GM12878 (cell line): Measurements from ENCODE around the gene FBXL15. TPM values are rescaled to one million over a fixed set of nuclear protein-coding genes. Genes with fewer than 3 reads are reported as not detected.

Source experiments
- BACH1 ChIP-seq: fragments of 450-650 bp; IDR thresholded peaks from 2 replicates; pipeline ENCODE4 v1.6.1; 2017; ENCODE audit warnings: mild to moderate bottlenecking, borderline replicate concordance
- BCL11A ChIP-seq: IDR thresholded peaks from 2 replicates; pipeline ENCODE4 v1.6.1; 2011; ENCODE audit warnings: low read depth, low read length
- BHLHE40 ChIP-seq, 2 experiments: fragments of 450-650 bp in 1 of 2; IDR thresholded peaks; 2 replicates each; pipeline ENCODE4 v1.6.1; 2011 to 2017; ENCODE audit warnings: low read depth in 2 of 2, borderline replicate concordance in 1 of 2, improper control_type of control experiment in 1 of 2, low read length in 1 of 2, mild to moderate bottlenecking in 1 of 2
- CBX3 ChIP-seq: fragments of 200-600 bp; sonication (generic); IDR thresholded peaks from 2 replicates; pipeline ENCODE4 v1.6.1; 2016; ENCODE audit warnings: low read depth, borderline replicate concordance
- CHD4 ChIP-seq: fragments of 200-600 bp; sonication (generic); IDR thresholded peaks from 2 replicates; pipeline ENCODE4 v1.6.1; 2016; ENCODE audit warnings: mild to moderate bottlenecking
- FOS ChIP-seq: IDR thresholded peaks from 3 replicates; pipeline ENCODE4 v1.6.1; 2011; ENCODE audit warnings: borderline replicate concordance; ENCODE audit not compliant: insufficient read length; ENCODE audit errors: extremely low read depth
- GABPA ChIP-seq: IDR thresholded peaks from 2 replicates; pipeline ENCODE4 v1.6.1; 2014; ENCODE audit warnings: antibody characterized with exemption, low read depth, mild to moderate bottlenecking, inconsistent platforms
- JUNB ChIP-seq: IDR thresholded peaks from 2 replicates; pipeline ENCODE4 v1.6.1; 2016; ENCODE audit warnings: antibody characterized with exemption, mild to moderate bottlenecking
- MAX ChIP-seq: IDR thresholded peaks from 2 replicates; pipeline ENCODE4 v1.6.1; 2012; ENCODE audit warnings: low read depth, low read length, improper control_type of control experiment
- NBN ChIP-seq: fragments of 450-650 bp; IDR thresholded peaks from 2 replicates; pipeline ENCODE4 v1.6.1; 2016
- NRF1 ChIP-seq: conservative IDR thresholded peaks from 2 replicates; pipeline ENCODE4 v1.6.1; 2011; ENCODE audit warnings: mild to moderate bottlenecking, low read depth, low read length, improper control_type of control experiment
- POLR2A ChIP-seq: IDR thresholded peaks from 2 replicates; pipeline ENCODE4 v1.6.1; 2011; ENCODE audit warnings: low read depth, mild to moderate bottlenecking, low read length
- RB1 ChIP-seq: fragments of 450-650 bp; formaldehyde crosslinking; IDR thresholded peaks from 2 replicates; pipeline ENCODE4 v1.6.1; 2017; ENCODE audit warnings: mild to moderate bottlenecking, borderline replicate concordance
- RFX5 ChIP-seq: IDR thresholded peaks from 2 replicates; pipeline ENCODE4 v1.6.1; 2011; ENCODE audit warnings: low read depth, low read length, improper control_type of control experiment
- SMAD5 ChIP-seq: IDR thresholded peaks from 2 replicates; pipeline ENCODE4 v1.6.1; 2016; ENCODE audit warnings: antibody characterized with exemption, low read depth
- SRF ChIP-seq, 2 experiments: IDR thresholded peaks; 2 replicates each; pipeline ENCODE4 v1.6.1; 2011; ENCODE audit warnings: low read depth in 2 of 2, low read length in 2 of 2, mild to moderate bottlenecking in 1 of 2, moderate library complexity in 1 of 2
- USF1 ChIP-seq: IDR thresholded peaks from 2 replicates; pipeline ENCODE4 v1.6.1; 2011; ENCODE audit warnings: borderline replicate concordance, low read depth, mild to moderate bottlenecking, moderate library complexity, mixed read lengths, low read length; ENCODE audit not compliant: insufficient read depth; ENCODE audit errors: extremely low read length
- ZNF217 ChIP-seq: fragments of 450-650 bp; IDR thresholded peaks from 2 replicates; pipeline ENCODE4 v1.6.1; 2017; ENCODE audit warnings: antibody characterized with exemption, mild to moderate bottlenecking
- polyA plus RNA-seq, 11 experiments: library from polyadenylated mRNA; depleted of rRNA in 4 of 11; unstranded in 6 of 11; stranded (reverse) in 5 of 11; fragments of >200 nt; fragmentation: Nextera tagmentation in 4 of 11; fragmentation: Illumina TruSeq in 1 of 11; extraction: Ambion mirVana in 4 of 11; extraction: Trizol in 1 of 11; gene quantifications; 1 replicate in 1 of 11; 2 replicates in 10 of 11; pipeline versions ENCODE4 v1.2.1 to v1.2.3, GENCODE V29; 2011 to 2016; ENCODE audit warnings: inconsistent platforms in 2 of 11, missing spikeins in 2 of 11, low read depth in 1 of 11
- total RNA-seq, 4 experiments: library from RNA; depleted of rRNA in 3 of 4; stranded (reverse); fragments of >200 nt in 3 of 4; fragmentation: Illumina TruSeq in 1 of 4; extraction: Trizol in 1 of 4; gene quantifications; 2 replicates each; pipeline versions ENCODE4 v1.2.1 to v1.2.3, GENCODE V29; 2013 to 2021
- TF ChIP-seq, protein P1 (sequence below): IDR thresholded peaks from 2 replicates; pipeline ENCODE4 v1.6.1; 2012; ENCODE audit warnings: low read depth, low read length, improper control_type of control experiment
- TF ChIP-seq, protein P2 (sequence below), 3 experiments: IDR thresholded peaks in 2 of 3; conservative IDR thresholded peaks in 1 of 3; 2 replicates each; pipeline ENCODE4 v1.5.1; 2011; ENCODE audit warnings: low read depth in 3 of 3, low read length in 3 of 3, mild to moderate bottlenecking in 3 of 3, control low read depth in 2 of 3, moderate library complexity in 2 of 3, inconsistent platforms in 1 of 3, mixed read lengths in 1 of 3; ENCODE audit not compliant: control insufficient read depth in 2 of 3, insufficient read depth in 1 of 3; ENCODE audit errors: extremely low read depth in 1 of 3
- TF ChIP-seq, protein P3 (sequence below): fragments of 450-650 bp; IDR thresholded peaks from 2 replicates; pipeline ENCODE4 v1.6.1; 2017; ENCODE audit warnings: mild to moderate bottlenecking, moderate library complexity

Gene FBXL15
- total and polyA plus RNA-seq, 10 of the 15 experiments (the other 5 are each of a cell fraction or from before 2014, with no cell fraction given), result 0.13 to 21.3 (median 7.9) TPM

DNA sequence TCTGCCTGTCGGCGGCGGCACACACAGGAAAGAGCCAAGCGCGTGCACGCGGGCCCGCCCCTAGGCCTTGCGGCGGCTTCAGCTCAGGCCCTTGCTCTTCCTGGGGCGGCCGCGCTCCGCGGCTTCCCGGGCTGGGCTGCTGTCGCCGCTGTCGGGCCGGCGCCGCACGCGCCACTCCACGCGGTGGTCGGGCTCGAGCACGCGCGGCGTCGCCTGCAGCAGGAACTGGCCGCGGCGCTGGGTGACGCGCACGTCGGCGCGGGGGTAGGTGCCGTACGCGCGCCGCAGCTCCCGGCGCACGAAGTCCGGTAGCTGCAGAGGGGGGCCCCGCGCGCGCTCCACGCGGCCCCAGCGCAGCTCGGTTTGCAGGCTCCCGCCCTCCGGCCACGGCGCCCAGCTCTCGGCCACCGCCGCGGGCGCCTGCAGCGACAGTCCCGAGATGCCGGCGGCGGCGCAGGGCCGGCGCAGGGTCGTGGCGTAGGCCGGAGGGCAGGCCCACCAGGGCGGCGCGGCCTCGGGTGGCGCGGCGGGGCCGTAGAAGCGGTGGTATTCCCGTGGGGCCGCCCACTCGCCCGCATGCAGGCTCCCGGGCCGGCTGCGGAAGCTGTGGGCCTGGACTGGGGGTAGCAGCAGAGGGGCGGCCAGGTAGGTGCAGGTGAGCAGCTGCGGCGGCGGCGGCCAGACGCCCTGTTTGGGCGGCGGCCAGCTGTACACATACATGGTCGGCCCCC lies 29.9 kb downstream of the FBXL15 start (continued):
- TF ChIP-seq, protein P1, sequence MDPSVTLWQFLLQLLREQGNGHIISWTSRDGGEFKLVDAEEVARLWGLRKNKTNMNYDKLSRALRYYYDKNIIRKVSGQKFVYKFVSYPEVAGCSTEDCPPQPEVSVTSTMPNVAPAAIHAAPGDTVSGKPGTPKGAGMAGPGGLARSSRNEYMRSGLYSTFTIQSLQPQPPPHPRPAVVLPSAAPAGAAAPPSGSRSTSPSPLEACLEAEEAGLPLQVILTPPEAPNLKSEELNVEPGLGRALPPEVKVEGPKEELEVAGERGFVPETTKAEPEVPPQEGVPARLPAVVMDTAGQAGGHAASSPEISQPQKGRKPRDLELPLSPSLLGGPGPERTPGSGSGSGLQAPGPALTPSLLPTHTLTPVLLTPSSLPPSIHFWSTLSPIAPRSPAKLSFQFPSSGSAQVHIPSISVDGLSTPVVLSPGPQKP, result 0 out of 2 replicates have a peak, but pooled peaks have one; percentile 16
- TF ChIP-seq FOS (no peak), CBX3 (no peak), SRF (IDR thresholded peaks at IDR 0.05; ENCODE audit: low read depth in 2 of 2, low read length in 2 of 2) (no peak), NRF1 (0 out of 2 replicates have a peak, but pooled peaks have one; percentile 29), ZNF217 (0 out of 2 replicates have a peak, but pooled peaks have one; percentile 70), BACH1 (peak; percentile 91), BCL11A (no peak), CHD4 (no peak), NBN (no peak), RB1 (peak; percentile 74; the same call in 1 of the 2 replicates), USF1 (no peak), MAX (peak; percentile 84), JUNB (no peak), POLR2A (peak; percentile 79), RFX5 (no peak), BHLHE40 (IDR thresholded peaks at IDR 0.05; ENCODE audit: borderline replicate concordance in 1 of 2, low read depth in 2 of 2, low read length in 1 of 2) (peak; percentile 87 to 96), SMAD5 (no peak; the same call in 1 of the 2 replicates), GABPA (no peak)
- TF ChIP-seq, protein P2, sequence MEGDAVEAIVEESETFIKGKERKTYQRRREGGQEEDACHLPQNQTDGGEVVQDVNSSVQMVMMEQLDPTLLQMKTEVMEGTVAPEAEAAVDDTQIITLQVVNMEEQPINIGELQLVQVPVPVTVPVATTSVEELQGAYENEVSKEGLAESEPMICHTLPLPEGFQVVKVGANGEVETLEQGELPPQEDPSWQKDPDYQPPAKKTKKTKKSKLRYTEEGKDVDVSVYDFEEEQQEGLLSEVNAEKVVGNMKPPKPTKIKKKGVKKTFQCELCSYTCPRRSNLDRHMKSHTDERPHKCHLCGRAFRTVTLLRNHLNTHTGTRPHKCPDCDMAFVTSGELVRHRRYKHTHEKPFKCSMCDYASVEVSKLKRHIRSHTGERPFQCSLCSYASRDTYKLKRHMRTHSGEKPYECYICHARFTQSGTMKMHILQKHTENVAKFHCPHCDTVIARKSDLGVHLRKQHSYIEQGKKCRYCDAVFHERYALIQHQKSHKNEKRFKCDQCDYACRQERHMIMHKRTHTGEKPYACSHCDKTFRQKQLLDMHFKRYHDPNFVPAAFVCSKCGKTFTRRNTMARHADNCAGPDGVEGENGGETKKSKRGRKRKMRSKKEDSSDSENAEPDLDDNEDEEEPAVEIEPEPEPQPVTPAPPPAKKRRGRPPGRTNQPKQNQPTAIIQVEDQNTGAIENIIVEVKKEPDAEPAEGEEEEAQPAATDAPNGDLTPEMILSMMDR (IDR thresholded peaks at IDR 0.05 in 2 of 3, conservative IDR thresholded peaks at IDR 0.05 in 1 of 3; ENCODE audit: control insufficient read depth in 2 of 3, extremely low read depth in 1 of 3, insufficient read depth in 1 of 3, low read depth in 3 of 3, low read length in 3 of 3), result no peak
- TF ChIP-seq, protein P3, sequence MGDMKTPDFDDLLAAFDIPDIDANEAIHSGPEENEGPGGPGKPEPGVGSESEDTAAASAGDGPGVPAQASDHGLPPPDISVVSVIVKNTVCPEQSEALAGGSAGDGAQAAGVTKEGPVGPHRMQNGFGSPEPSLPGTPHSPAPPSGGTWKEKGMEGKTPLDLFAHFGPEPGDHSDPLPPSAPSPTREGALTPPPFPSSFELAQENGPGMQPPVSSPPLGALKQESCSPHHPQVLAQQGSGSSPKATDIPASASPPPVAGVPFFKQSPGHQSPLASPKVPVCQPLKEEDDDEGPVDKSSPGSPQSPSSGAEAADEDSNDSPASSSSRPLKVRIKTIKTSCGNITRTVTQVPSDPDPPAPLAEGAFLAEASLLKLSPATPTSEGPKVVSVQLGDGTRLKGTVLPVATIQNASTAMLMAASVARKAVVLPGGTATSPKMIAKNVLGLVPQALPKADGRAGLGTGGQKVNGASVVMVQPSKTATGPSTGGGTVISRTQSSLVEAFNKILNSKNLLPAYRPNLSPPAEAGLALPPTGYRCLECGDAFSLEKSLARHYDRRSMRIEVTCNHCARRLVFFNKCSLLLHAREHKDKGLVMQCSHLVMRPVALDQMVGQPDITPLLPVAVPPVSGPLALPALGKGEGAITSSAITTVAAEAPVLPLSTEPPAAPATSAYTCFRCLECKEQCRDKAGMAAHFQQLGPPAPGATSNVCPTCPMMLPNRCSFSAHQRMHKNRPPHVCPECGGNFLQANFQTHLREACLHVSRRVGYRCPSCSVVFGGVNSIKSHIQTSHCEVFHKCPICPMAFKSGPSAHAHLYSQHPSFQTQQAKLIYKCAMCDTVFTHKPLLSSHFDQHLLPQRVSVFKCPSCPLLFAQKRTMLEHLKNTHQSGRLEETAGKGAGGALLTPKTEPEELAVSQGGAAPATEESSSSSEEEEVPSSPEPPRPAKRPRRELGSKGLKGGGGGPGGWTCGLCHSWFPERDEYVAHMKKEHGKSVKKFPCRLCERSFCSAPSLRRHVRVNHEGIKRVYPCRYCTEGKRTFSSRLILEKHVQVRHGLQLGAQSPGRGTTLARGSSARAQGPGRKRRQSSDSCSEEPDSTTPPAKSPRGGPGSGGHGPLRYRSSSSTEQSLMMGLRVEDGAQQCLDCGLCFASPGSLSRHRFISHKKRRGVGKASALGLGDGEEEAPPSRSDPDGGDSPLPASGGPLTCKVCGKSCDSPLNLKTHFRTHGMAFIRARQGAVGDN, result peak; percentile 96
